NCI-H1417 (cell line): ENCODE measurements around the gene ARHGEF4.

Experiments
- DNase-seq, 3 experiments: peaks; one replicate each; lab custom pipeline; 2025; lab: John Stamatoyannopoulos, UW

The ARHGEF4 gene

GRCh38 chr2:131038258-131039100 lies 201.8 kb downstream of the ARHGEF4 start:
- DNase-seq: no peak

DNA sequence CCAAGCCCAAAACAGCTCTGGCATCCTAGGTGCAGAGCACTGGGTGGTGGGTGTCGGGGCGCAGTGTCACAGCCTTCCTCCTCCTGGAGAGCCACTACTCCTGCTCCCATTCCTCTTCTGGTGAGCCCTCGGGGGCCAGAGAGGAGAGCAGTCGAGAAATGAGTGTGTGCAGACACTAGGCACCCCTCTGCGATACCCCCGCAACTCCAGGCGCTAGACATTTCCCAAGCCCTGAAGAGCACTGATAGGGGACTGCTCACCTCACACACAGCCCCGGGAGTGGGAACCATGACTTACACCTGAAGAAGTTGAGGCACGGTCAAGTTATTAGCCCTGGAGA lies 202.4 kb downstream of the ARHGEF4 start:
- DNase-seq: no peak

- DNase-seq: no peak
Observed at GRCh38 chr2:131039535-131039907, 202.8 kb downstream of the ARHGEF4 start.

- no peak for DNase-seq
Observed at GRCh38 chr2:131039908-131040660, 203.4 kb downstream of the ARHGEF4 start.

DNA sequence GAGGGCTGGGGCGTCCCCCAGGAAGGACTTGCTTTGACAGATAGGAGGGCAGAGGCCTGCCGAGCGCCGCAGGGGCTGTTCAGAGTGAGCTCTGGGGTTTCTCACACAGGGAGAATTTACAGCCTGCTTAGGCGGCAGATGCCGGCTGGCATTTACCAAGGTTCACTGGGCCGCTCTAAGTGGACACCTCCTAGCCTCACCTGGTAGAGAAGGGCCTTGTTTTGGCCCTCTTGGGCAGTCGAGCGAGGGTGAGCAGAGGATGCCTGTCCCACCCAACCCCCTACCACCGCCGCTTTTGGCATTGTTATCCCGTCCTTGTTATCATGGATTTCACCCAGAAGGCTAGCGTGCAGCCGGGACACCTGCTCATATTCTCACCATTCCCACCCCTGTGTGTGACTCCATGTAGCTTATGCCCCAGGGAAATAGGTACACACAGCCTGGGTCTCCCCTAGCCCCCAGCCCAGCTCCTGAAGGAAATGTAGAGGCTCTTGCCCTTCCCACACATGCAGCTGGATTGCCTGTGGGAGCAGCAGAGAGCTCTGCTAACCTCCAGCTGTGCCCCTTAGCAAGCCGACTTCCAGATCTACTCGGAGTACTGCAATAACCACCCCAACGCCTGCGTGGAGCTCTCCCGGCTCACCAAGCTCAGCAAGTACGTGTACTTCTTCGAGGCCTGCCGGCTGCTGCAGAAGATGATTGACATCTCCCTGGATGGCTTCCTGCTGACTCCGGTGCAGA lies 204.1 kb downstream of the ARHGEF4 start:
- no peak for DNase-seq

GRCh38 chr2:131041402-131042147 lies 204.9 kb downstream of the ARHGEF4 start:
- DNase-seq: no peak

DNA sequence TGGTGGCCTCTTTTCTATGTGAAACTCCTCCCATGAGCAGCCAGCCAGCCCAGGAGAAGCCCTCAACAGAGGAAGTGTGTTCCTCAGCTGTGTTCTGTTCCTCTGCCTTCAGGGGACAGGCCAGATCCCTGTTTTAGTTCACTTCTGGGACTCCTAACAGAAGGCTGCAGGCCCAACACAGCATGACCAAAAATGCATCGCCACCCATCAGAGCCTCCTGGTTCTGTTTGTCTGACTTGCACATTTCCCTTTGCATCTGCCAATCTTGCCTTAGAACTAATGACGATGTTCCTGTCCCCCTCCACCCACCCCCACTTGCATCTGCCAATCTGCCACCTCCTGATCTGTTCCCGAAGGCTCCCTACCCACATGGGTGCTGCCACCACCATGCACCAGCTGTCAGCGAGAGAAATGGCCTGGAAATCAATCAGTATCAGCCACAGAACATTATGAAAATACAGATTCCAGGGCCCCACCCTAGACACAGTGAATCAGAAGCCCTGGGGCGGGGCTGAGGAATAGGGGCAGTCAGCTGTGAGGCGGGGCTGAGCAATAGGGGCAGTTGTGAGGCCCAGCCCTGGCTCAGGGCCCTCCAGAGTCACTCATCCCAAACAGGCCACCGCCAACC lies 205.5 kb downstream of the ARHGEF4 start:
- peak in 1 of 3 experiments; percentile 4 for DNase-seq

GRCh38 chr2:131043199-131044074 lies 206.7 kb downstream of the ARHGEF4 start:
- no peak for DNase-seq

DNA sequence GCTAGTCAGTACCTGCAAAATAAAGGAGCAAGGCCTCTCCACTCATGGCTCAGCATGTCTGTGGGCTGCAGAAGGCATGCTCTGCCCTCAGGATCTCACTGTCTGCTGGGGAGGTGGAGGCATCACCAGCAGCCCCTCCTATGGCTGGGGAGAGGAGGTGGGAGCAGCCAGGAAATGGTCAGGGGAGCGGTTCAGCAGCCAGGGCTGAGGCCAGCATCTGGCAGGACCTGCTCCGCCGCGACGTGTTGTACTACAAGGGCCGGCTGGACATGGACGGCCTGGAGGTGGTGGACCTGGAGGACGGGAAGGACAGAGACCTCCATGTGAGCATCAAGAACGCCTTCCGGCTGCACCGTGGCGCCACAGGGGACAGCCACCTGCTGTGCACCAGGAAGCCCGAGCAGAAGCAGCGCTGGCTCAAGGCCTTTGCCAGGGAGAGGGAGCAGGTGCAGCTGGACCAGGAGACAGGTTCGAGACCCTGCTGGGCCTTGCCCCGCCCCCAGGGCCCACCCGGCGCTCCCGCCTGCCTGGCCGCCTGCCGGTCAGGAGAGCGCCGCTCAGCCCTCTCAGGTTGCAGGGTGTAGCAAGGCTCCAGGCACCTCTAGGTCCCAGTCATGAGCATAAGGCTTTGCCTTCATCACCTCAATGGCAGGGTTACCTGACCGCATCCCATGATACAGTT lies 207.5 kb downstream of the ARHGEF4 start:
- no peak for DNase-seq

- no peak for DNase-seq
Observed at GRCh38 chr2:131044757-131045150, 208.0 kb downstream of the ARHGEF4 start.

GRCh38 chr2:131045286-131046027 lies 208.7 kb downstream of the ARHGEF4 start:
- DNase-seq: no peak

- DNase-seq: no peak
Observed at GRCh38 chr2:131046028-131046917, 209.6 kb downstream of the ARHGEF4 start.

DNA sequence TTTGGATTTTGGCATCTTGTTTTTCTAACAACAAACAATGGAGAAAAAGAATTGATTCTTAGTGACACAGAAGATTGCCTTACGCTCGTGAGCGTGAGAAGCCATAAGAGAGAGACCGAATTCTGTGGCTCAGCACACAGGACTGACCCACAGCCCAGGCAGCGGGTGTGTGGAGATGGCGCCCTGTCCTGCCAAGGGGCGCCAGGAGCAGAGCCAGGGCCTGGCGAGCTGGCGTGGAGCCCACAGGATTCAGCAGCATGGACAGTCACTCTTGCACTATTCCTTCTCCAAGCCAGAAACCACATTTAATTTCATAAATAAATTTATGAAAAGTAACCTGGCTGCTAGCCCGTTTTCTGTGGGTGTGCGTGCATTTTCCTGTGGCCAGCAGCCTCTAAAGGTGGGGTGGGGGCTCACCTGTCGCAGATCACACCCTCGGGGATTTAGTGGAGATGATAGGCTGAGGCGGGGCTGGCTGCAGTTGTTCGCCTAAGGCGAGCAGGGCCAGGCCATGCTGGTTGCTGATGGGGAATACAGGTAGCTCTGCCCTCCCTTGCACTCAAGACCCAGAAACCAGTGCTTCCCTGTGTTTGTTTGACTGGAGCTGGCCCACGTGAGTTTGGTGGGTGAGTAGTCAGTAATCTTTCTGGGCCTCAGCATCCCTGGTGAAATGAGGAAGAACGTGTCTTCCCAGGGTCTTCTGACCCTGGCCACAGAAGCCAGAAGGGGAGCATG lies 210.4 kb downstream of the ARHGEF4 start:
- DNase-seq: no peak

- DNase-seq: no peak
Observed at GRCh38 chr2:131047920-131048560, 211.3 kb downstream of the ARHGEF4 start.

- DNase-seq: no peak
Observed at GRCh38 chr2:131048641-131049040, 211.9 kb downstream of the ARHGEF4 start.

DNA sequence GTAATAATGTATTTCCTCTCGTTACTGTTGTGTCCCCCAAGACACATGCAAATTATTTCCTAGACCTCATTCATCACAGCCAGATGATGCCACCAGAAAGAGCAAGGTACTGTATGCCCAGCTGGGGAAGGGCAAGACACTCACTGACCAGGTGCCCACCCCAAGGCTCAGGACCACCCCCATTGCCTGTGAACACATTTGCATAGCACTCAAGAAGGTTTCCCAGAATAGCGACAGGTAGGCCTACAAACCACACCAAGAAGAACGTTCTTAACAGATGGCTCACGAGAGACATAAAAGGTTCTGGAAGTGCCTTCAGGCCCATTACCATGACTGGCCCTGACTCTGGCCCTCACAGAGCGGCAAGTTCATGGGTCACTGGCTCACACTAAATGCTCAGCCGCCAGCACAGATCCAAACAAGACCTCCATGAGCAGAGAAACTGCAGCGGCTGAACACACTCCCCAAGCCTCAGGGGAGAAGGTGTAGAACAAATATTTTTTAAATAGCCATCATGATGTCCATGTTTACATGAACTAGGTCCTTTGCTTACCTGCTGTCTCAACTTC lies 212.5 kb downstream of the ARHGEF4 start:
- DNase-seq: no peak

DNA sequence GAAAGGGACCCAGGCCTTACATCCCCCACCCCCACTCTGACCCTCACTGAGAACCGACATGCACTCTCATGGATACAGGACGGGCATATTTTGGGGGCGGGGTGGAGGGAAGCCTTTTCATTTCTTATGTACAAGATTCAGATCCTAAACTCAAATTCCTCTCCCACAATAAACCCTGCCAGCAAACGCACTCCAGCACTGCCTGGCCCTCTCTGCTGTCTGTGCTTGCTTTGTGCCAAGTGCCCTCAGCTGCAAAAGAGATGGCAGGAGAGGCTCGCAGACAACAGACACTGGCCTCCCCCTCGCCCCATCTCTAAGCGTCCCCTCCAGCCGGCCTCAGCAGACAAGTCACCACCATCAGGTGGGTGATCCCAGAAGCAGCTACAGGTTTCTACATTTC lies 214.2 kb downstream of the ARHGEF4 start:
- no peak for DNase-seq
